H1 (cell line): Measurements from ENCODE around the gene KCNC2. TPM values are rescaled to one million over a fixed set of nuclear protein-coding genes. Genes with fewer than 3 reads are reported as not detected.

Source experiments
- CTCF ChIA-PET: fragments of 300-600 bp; sonication (Branson Sonifier 250); formaldehyde crosslinking; loops from one replicate; lab custom pipeline; 2021; ENCODE audit not compliant: partially characterized antibody; lab: Charles Lee
- POLR2A ChIA-PET: fragments of 300-600 bp; sonication (Branson Sonifier 250); formaldehyde crosslinking; loops from one replicate; lab custom pipeline; 2021; ENCODE audit warnings: inconsistent platforms; ENCODE audit not compliant: partially characterized antibody; lab: Charles Lee
- DNase-seq, 2 experiments: peaks; one replicate each; pipeline versions ENCODE4 v3.0.0 to v3.0.0-alpha.2; 2010 to 2022; ENCODE audit warnings: low spot score in 2 of 2, low read depth in 1 of 2, mixed read lengths in 1 of 2
- FAIRE-seq: peaks from 2 replicates; lab custom pipeline; 2011; peaks lifted over from hg19 to GRCh38; lab: Jason Lieb, UNC
- H2AFZ ChIP-seq: 2 replicates; pipeline ENCODE4 v1.8.1; 2012; ENCODE audit warnings: low read length, inconsistent platforms
- H2AK5ac ChIP-seq: 2 replicates; pipeline ENCODE4 v1.6.1; 2013; ENCODE audit warnings: low read depth, low read length
- H2BK120ac ChIP-seq: replicated peaks from 2 replicates; pipeline ENCODE3; 2013; ENCODE audit warnings: low read depth, low read length, inconsistent platforms
- H2BK12ac ChIP-seq: 2 replicates; pipeline ENCODE4 v1.6.1; 2013; ENCODE audit warnings: low read depth, low read length
- H2BK15ac ChIP-seq: 2 replicates; pipeline ENCODE4 v1.6.1; 2013; ENCODE audit warnings: low read length
- H2BK20ac ChIP-seq: 2 replicates; pipeline ENCODE4 v1.6.1; 2013; ENCODE audit warnings: low read length
- H2BK5ac ChIP-seq: 2 replicates; pipeline ENCODE4 v1.6.1; 2013; ENCODE audit warnings: low read depth, low read length
- H3K14ac ChIP-seq: 2 replicates; pipeline ENCODE4 v1.6.1; 2013; ENCODE audit warnings: inconsistent platforms; ENCODE audit not compliant: insufficient read length
- H3K18ac ChIP-seq: 2 replicates; pipeline ENCODE4 v1.6.1; 2013; ENCODE audit warnings: low read length; ENCODE audit errors: extremely low read depth
- H3K23ac ChIP-seq: 2 replicates; pipeline ENCODE4 v1.6.1; 2013; ENCODE audit warnings: inconsistent platforms; ENCODE audit not compliant: insufficient read length
- H3K23me2 ChIP-seq: 2 replicates; pipeline ENCODE4 v1.6.1; 2013; ENCODE audit warnings: low read depth, low read length
- H3K27ac ChIP-seq: 2 replicates; pipeline ENCODE4 v1.6.1; 2011; ENCODE audit warnings: low read depth, low read length, inconsistent platforms
- H3K27me3 ChIP-seq, 4 experiments: replicated peaks in 1 of 4; 1 replicate in 1 of 4; 2 replicates in 3 of 4; pipeline versions ENCODE4 v1.6.1 to v1.8.1; 2011 to 2013; ENCODE audit warnings: low read length in 3 of 4, mild to moderate bottlenecking in 3 of 4, inconsistent platforms in 2 of 4, mixed read lengths in 2 of 4, moderate library complexity in 1 of 4; ENCODE audit not compliant: control insufficient read depth in 3 of 4, insufficient read depth in 3 of 4; ENCODE audit errors: extremely low read depth in 1 of 4
- H3K36me3 ChIP-seq, 4 experiments: 2 replicates each; pipeline versions ENCODE4 v1.6.1 to v1.8.1; 2011 to 2013; ENCODE audit warnings: mild to moderate bottlenecking in 4 of 4, low read length in 3 of 4, moderate library complexity in 2 of 4, control low read depth in 1 of 4, inconsistent platforms in 1 of 4; ENCODE audit not compliant: insufficient read depth in 4 of 4, control insufficient read depth in 2 of 4
- H3K4ac ChIP-seq: replicated peaks from 2 replicates; pipeline ENCODE3; 2013; ENCODE audit warnings: low read length, low read depth, mixed read lengths, inconsistent platforms; ENCODE audit not compliant: insufficient read length
- H3K4me1 ChIP-seq, 4 experiments: replicated peaks in 1 of 4; 1 replicate in 1 of 4; 2 replicates in 3 of 4; pipeline versions ENCODE4 v1.6.1 to v1.8.1; 2011 to 2013; ENCODE audit warnings: low read length in 3 of 4, inconsistent platforms in 2 of 4, mixed read lengths in 1 of 4; ENCODE audit not compliant: insufficient read depth in 4 of 4, control insufficient read depth in 3 of 4
- H3K4me2 ChIP-seq, 2 experiments: 2 replicates each; pipeline versions ENCODE4 v1.6.1 to v1.8.1; 2011 to 2013; ENCODE audit warnings: low read depth in 2 of 2, low read length in 2 of 2, control low read depth in 1 of 2, inconsistent platforms in 1 of 2, mild to moderate bottlenecking in 1 of 2; ENCODE audit not compliant: insufficient read depth in 1 of 2
- H3K4me3 ChIP-seq, 4 experiments: fragments of 200-600, 300-600 bp in 1 of 4; sonication (generic), shearing (Covaris generic), sonication (Bioruptor Twin) in 1 of 4; 2 replicates each; pipeline versions ENCODE4 v1.5.1 to v1.8.1; 2011 to 2016; ENCODE audit warnings: low read length in 4 of 4, low read depth in 3 of 4, control low read depth in 2 of 4, inconsistent platforms in 2 of 4, mild to moderate bottlenecking in 2 of 4, mixed read lengths in 1 of 4, moderate library complexity in 1 of 4; ENCODE audit not compliant: insufficient read depth in 2 of 4; ENCODE audit errors: extremely low read depth in 1 of 4
- H3K56ac ChIP-seq: replicated peaks from 2 replicates; pipeline ENCODE3; 2013; ENCODE audit warnings: low read depth, mild to moderate bottlenecking, mixed read lengths, low read length, inconsistent platforms; ENCODE audit not compliant: insufficient read length
- H3K79me1 ChIP-seq: 2 replicates; pipeline ENCODE4 v1.6.1; 2013; ENCODE audit warnings: low read depth, low read length, control low read depth
- H3K79me2 ChIP-seq, 2 experiments: 2 replicates each; pipeline versions ENCODE4 v1.6.1 to v1.8.1; 2012 to 2013; ENCODE audit warnings: low read length in 2 of 2, mild to moderate bottlenecking in 2 of 2, inconsistent platforms in 1 of 2; ENCODE audit not compliant: insufficient read depth in 2 of 2, control insufficient read depth in 1 of 2
- H3K9ac ChIP-seq, 4 experiments: replicated peaks in 1 of 4; 1 replicate in 1 of 4; 2 replicates in 3 of 4; pipeline versions ENCODE4 v1.6.1 to v1.8.1; 2011 to 2013; ENCODE audit warnings: low read depth in 3 of 4, low read length in 3 of 4, control low read depth in 2 of 4, mild to moderate bottlenecking in 2 of 4, moderate library complexity in 2 of 4, inconsistent platforms in 1 of 4; ENCODE audit errors: extremely low read depth in 1 of 4
- H3K9me3 ChIP-seq, 2 experiments: 2 replicates each; pipeline versions ENCODE4 v1.6.1 to v1.8.1; 2012 to 2013; ENCODE audit warnings: mild to moderate bottlenecking in 2 of 2, moderate library complexity in 2 of 2, control low read depth in 1 of 2, inconsistent platforms in 1 of 2, low read depth in 1 of 2, low read length in 1 of 2, mixed read lengths in 1 of 2; ENCODE audit not compliant: insufficient read depth in 2 of 2
- H4K20me1 ChIP-seq, 2 experiments: replicated peaks in 1 of 2; 2 replicates each; pipeline versions ENCODE3 to v1.8.1; 2011 to 2013; ENCODE audit warnings: inconsistent platforms in 2 of 2, low read length in 2 of 2, mild to moderate bottlenecking in 1 of 2; ENCODE audit not compliant: insufficient read depth in 2 of 2, control insufficient read depth in 1 of 2
- H4K5ac ChIP-seq: 2 replicates; pipeline ENCODE4 v1.6.1; 2013; ENCODE audit warnings: low read length, low read depth, mixed read lengths, inconsistent platforms; ENCODE audit not compliant: insufficient read length
- H4K8ac ChIP-seq: 2 replicates; pipeline ENCODE4 v1.8.0; 2013; ENCODE audit warnings: mild to moderate bottlenecking, moderate library complexity, low read length, inconsistent platforms; ENCODE audit not compliant: insufficient read depth; ENCODE audit errors: extremely low read depth
- H4K91ac ChIP-seq: replicated peaks from 2 replicates; pipeline ENCODE3; 2013; ENCODE audit warnings: low read length, mixed read lengths, inconsistent platforms; ENCODE audit not compliant: insufficient read length
- E2F6 ChIP-seq: IDR thresholded peaks from 2 replicates; pipeline ENCODE4 v1.6.1; 2012; ENCODE audit warnings: inconsistent platforms
- JUND ChIP-seq: IDR thresholded peaks from 2 replicates; pipeline ENCODE4 v1.6.1; 2011; ENCODE audit warnings: mild to moderate bottlenecking, improper control_type of control experiment, low read length
- MAFK ChIP-seq: IDR thresholded peaks from 2 replicates; pipeline ENCODE4 v1.6.1; 2012; ENCODE audit warnings: low read depth, mild to moderate bottlenecking, improper control_type of control experiment, low read length
- MAX ChIP-seq: IDR thresholded peaks from 2 replicates; pipeline ENCODE4 v1.6.1; 2012; ENCODE audit warnings: inconsistent platforms
- NANOG ChIP-seq: IDR thresholded peaks from 2 replicates; pipeline ENCODE4 v1.6.1; 2011; ENCODE audit warnings: low read length, low read depth, mild to moderate bottlenecking, inconsistent platforms; ENCODE audit not compliant: insufficient read depth, poor library complexity, severe bottlenecking
- PHF8 ChIP-seq: fragments of 200-600 bp; sonication (generic); conservative IDR thresholded peaks from 2 replicates; pipeline ENCODE4 v1.7.1; 2012; ENCODE audit warnings: low read depth, mild to moderate bottlenecking, inconsistent platforms, low read length, moderate library complexity
- POLR2A ChIP-seq, 2 experiments: IDR thresholded peaks; 1 replicate in 1 of 2; 2 replicates in 1 of 2; pipeline ENCODE4 v1.6.1; 2011; ENCODE audit warnings: low read depth in 2 of 2, low read length in 2 of 2, mild to moderate bottlenecking in 2 of 2; ENCODE audit errors: control extremely low read depth in 1 of 2
- RNF2 ChIP-seq: fragments of 200-900, 300-1000 bp; sonication (generic); IDR thresholded peaks from 2 replicates; pipeline ENCODE4 v1.7.1; 2016; ENCODE audit warnings: borderline replicate concordance, low read depth, mild to moderate bottlenecking, antibody characterized with exemption, low read length; ENCODE audit not compliant: poor library complexity, severe bottlenecking; ENCODE audit errors: missing control alignments
- ZNF274 ChIP-seq: IDR thresholded peaks from 2 replicates; pipeline ENCODE4 v1.7.0; 2012; ENCODE audit warnings: low read length, borderline replicate concordance; ENCODE audit errors: extremely low read depth
- WGBS, 2 experiments: shearing (Covaris generic) in 1 of 2; methylation state at CpG; one replicate each; pipeline versions ENCODE4 v1.1.6 to v1.1.7; 2013 to 2015; ENCODE audit warnings: low lambda C conversion rate in 2 of 2, mixed read lengths in 2 of 2, inconsistent platforms in 1 of 2, low coverage in 1 of 2, missing lambda C conversion rate in 1 of 2; ENCODE audit not compliant: insufficient replicate concordance in 2 of 2, insufficient coverage in 1 of 2, insufficient read length in 1 of 2; ENCODE audit errors: extremely low coverage in 1 of 2, missing lambda C conversion rate in 1 of 2; 5-methylcytosine and 5-hydroxymethylcytosine counted together
- polyA plus RNA-seq, 7 experiments: library from polyadenylated mRNA; depleted of rRNA in 3 of 7; stranded (reverse) in 5 of 7; unstranded in 2 of 7; fragments of >200 nt in 5 of 7; fragments of 200-250 nt in 2 of 7; gene quantifications; 1 replicate in 5 of 7; 2 replicates in 1 of 7; 4 replicates in 1 of 7; pipeline versions ENCODE4 v1.2.1 to v1.2.3, GENCODE V29; 2011 to 2013; ENCODE audit warnings: missing spikeins in 2 of 7, mixed read lengths in 2 of 7
- total RNA-seq: library from RNA; stranded (reverse); fragmentation: NEBNext Ultra II Directional; extraction: Animal tissue kit (Norgen Biotek cat#: 25700); gene quantifications from 2 replicates; pipeline ENCODE4 v1.2.1, GENCODE V29; 2021
- TF ChIP-seq, protein P1 (sequence below): IDR thresholded peaks from 2 replicates; pipeline ENCODE4 v1.6.1; 2011; ENCODE audit warnings: low read length, improper control_type of control experiment
- TF ChIP-seq, protein P2 (sequence below): IDR thresholded peaks from 2 replicates; pipeline ENCODE4 v1.6.1; 2011; ENCODE audit warnings: low read depth, mild to moderate bottlenecking, low read length; ENCODE audit not compliant: insufficient read depth

The KCNC2 gene
- total and polyA plus RNA-seq, 2 of the 8 experiments (the other 6 are each of a cell fraction or from before 2014, with no cell fraction given) = 0.03 TPM; not detected in 1

DNA sequence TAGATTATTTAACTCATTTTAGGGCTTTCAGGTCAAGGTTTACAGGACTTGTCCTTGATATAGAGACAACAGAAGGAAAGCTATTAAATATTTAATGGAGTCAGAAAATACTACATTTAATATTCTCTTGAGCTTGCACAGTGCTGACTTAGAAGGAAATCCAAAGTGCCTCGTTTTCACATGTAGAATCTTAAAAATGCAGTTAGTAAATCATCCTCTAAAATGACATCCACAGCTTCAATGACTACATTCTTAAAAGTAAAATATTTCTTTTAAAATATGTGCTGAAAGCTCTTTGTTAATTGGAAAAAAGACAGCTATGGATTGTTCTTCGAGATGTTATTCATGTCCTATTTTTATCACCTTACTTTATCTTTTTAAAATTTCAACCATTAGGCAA is 146.9 kb downstream of the KCNC2 start:
- Histone ChIP-seq H3K27me3 (no peaks in the 10 kb centered on the region), H2BK15ac (no peak overlapping the region), H2BK5ac (no peak overlapping the region), H3K4ac (no peak overlapping the region), H2BK12ac (no peak overlapping the region), H3K23me2 (no peaks in the 10 kb centered on the region), H3K36me3 (no peaks in the 10 kb centered on the region), H3K27ac (no peak overlapping the region), H3K4me3 (no peak overlapping the region), H2AFZ (no peak overlapping the region), H3K56ac (no peak overlapping the region), H3K18ac (no peak overlapping the region), H2AK5ac (no peak overlapping the region), H4K8ac (no peak overlapping the region), H4K20me1 (no peaks in the 10 kb centered on the region), H3K4me1 (no peaks in the 10 kb centered on the region), H2BK120ac (no peak overlapping the region), H4K91ac (no peak overlapping the region), H3K9me3 (no peaks in the 10 kb centered on the region), H4K5ac (no peak overlapping the region), H3K14ac (no peak overlapping the region), H3K23ac (no peak overlapping the region), H2BK20ac (no peak overlapping the region), H3K9ac (no peak overlapping the region), H3K79me2 (no peaks in the 10 kb centered on the region), H3K79me1 (no peaks in the 10 kb centered on the region), H3K4me2 (no peak overlapping the region)
- ChIA-PET POLR2A (no interaction called here), CTCF (interaction anchor here (0.6 to 1.3 kb wide), 2 partner anchors 34 to 95 kb away, joined by 3 to 4 read pairs; no protein-coding TSS in a partner anchor)
- FAIRE-seq (no peak), DNase-seq (no peak)
- 86% methylated on average over 2 of the region's 2 CpGs; no CpG with 5 or more reads in 1 of the 2 experiments for WGBS, 2 experiments
- TF ChIP-seq RNF2 = no peak
- TF ChIP-seq ZNF274 = no peak
- TF ChIP-seq, protein P1, sequence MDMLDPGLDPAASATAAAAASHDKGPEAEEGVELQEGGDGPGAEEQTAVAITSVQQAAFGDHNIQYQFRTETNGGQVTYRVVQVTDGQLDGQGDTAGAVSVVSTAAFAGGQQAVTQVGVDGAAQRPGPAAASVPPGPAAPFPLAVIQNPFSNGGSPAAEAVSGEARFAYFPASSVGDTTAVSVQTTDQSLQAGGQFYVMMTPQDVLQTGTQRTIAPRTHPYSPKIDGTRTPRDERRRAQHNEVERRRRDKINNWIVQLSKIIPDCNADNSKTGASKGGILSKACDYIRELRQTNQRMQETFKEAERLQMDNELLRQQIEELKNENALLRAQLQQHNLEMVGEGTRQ = no peak
- no peak for TF ChIP-seq MAFK
- TF ChIP-seq JUND = no peak
- TF ChIP-seq PHF8 = no peak
- TF ChIP-seq, protein P2, sequence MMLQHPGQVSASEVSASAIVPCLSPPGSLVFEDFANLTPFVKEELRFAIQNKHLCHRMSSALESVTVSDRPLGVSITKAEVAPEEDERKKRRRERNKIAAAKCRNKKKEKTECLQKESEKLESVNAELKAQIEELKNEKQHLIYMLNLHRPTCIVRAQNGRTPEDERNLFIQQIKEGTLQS = no peak
- TF ChIP-seq MAX = no peak
- TF ChIP-seq E2F6 = no peak
- no peak for TF ChIP-seq NANOG
- TF ChIP-seq POLR2A (IDR thresholded peaks at IDR 0.05; ENCODE audit: control extremely low read depth in 1 of 2, low read depth in 2 of 2, low read length in 2 of 2) = no peak
